Activated naive CD8-positive, alpha-beta T cell treated with anti-CD3 and anti-CD28 coated beads, Interleukin-2, amount 50 U/mL, for 16 hours (primary cell): ENCODE measurements around the gene SLC22A25.
"Not testable (repeated sequence)": the region's sequence is repeated elsewhere in the genome, so short reads cannot be mapped to it uniquely, and the experiment has no call there.

Source experiments
- DNase-seq: peaks from one replicate; pipeline ENCODE4 v3.0.0-alpha.2; 2020; ENCODE audit warnings: low read depth, low spot score

The SLC22A25 gene

DNA sequence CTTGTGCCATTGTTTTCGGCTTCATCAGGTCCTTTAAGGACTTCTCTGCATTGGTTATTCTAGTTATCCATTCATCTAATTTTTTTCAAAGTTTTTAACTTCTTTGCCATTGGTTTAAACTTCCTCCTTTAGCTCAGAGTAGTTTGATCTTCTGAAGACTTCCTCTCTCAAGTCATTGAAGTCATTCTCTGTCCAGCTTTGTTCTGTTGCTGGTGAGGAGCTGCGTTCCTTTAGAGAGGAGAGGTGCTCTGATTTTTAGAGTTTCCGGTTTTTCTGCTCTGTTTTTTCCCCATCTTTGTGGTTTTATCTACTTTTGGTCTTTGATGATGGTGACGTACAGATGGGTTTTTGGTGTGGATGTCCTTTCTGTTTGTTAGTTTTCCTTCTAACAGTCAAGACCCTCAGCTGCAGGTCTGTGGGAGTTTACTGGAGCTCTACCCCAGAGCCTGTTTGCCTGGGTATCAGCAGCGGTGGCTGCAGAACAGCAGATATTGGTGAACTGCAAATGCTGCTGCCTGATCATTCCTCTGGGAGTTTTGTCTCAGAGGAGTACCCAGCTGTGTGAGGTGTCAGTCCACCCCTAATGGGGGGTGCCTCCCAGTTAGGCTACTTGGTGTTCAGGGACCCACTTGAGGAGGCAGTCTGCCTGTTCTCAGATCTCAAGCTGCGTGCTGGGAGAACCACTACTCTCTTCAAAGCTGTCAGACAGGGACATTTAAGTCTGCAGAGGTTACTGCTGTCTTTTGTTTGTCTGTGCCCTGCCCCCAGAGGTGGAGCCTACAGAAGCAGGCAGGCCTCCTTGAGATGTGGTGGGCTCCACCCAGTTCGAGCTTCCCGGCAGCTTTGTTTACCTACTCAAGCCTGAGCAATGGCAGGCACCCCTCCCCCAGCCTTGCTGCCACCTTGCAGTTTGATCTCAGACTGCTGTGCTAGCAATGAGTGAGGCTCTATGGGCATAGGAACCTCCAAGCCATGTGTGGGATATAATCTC is 7.6 kb downstream of the SLC22A25 start:
- DNase-seq = not testable (repeated sequence)

DNA sequence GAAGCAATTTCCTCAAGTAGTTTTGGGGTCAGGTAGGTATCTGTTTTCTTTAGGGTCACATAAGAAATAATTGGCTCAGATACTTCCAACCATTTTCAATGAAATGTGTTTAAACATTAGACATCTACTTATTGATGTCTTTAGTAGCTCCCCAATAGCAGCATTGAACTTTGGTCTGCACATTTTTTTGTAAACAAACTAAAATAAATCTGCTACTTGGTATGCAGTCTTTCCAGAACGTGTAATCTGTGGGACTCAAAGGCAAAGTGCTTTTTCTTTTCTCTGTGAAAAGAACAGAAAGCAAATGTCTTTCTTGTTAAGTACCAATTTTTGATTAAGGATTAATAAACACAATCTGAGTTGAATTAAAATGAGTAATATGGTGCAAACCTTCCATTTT is 13.6 kb downstream of the SLC22A25 start:
- DNase-seq = no peak

DNA sequence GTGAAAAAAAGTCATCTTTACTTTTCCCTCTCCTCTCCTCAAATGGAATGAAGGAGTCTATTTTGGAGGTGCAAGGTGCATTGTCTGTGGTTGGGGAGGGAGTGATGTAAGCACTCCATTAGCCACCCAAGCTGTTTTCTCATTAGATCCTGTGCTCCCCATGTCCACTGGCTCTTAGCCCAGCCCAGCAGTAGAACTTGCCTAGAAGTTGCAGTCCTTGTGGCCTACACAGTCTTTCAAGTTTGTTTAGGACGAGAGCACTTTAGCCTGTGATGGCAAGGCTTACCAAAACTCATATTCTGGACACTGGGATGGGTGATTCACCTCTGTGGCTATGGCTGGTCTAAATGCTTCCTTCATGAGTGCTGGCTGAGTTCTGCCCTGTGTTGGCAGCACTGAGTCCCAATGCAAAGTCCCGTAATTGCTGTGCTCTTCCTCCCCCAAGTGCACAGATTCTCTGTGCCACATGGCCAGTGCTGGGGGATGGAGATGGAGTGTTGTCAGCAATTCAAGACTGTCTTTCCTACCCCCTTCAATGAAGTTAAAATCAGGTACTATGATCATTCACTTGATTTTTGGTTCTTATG is 15.8 kb downstream of the SLC22A25 start:
- no peak for DNase-seq

DNA sequence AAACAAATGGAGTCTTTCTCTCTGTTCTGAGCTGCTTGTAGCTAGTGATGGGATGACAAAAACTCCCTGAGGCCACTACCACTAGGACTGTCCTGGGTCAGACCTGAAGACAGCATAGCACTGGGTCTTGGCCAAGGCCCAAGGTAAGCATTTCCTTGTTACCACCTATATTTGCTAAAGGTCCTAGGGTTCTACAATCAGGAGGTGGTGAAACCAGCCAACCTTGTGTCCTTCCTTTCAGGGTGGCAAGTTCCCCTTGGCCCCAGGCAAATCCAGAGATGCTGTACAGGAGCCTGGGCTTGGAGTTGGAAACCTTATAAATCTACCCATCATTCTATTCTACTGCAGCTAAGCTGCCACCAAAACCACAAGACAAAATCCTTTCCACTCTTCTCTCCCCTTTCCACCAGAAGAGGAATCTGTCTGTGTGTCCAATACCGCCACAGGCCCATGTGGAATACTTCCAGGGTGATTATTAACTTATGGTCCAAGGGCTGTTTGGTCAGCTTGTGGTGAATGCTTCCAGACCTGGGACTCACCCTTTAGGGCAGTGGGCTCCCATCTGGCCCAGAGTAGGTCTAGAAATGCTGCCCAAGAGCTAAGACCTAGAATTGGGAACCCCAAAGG is 16.8 kb downstream of the SLC22A25 start:
- DNase-seq = no peak

DNA sequence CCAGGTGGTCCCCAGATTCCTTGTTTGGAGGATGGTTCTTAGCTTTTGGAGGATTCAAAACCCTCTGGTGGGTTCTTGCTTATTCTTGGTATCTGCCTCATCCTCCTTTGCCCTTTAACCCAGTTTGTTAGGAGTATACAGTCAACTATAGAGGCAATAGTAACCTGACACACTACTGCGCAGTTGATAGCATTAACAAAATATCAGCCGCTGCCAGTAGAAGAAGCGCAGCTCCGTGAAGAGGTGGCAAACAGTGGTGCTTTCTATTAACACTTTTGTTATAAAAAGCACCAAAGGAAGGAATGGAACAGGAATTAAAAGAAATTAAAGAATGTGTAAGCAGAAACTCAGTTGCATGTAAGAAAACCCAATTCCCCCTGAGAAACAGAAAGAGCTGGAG is 29.3 kb downstream of the SLC22A25 start:
- DNase-seq = no peak

DNA sequence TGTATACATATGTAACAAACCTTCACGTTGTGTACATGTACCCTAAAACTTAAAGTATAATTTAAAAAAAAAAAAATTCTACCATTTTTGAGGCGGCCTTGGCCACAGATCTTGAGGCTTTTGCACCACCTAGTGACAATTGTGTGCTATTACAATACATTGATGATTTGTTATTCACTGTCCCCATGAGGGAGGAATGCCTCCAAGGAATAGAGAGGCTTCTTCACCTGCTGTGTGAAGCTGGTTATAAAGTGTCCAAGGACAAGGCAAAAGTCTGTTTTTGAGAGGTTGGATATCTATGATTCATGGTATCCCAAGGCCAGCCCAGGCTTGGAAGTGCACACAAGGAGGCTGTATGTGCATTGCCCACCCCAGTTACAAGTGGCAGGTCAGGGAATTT is 30.7 kb downstream of the SLC22A25 start:
- DNase-seq = no peak

DNA sequence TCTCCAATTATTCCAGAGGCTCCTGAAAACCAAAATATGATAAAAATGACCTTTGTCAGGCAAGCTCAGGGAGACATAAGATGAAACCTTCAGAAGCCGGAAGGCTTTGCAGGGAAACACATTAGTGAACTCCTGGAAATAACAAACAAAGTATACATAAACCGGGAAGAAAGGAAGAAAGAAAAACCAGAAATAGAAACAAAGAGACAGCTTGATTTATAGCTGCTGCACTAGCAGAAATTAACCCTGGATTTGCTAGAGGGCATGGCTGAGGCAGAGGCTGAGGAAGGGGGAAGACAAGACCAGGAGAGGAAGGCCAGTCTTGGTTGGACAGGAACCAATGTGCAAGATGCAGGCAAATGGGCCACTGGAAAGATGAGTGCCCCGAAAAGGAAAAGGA is 33.3 kb downstream of the SLC22A25 start:
- no peak for DNase-seq
